Memory B cell (primary cell): ENCODE measurements around the gene CBLL2.

Experiments
- ATAC-seq: fragments of 150-1000 bp; cut with Tn5 transposase; 2 replicates; pipeline ENCODE4 v1.10.0; 2021; ENCODE audit warnings: low read depth, mild to moderate bottlenecking, moderate library complexity
- DNase-seq, 2 donors: peaks; one replicate each; pipeline ENCODE4 v3.0.0; 2022; ENCODE audit warnings: low spot score in 2 of 2
- H3K27ac Mint-ChIP-seq: one replicate; pipeline ENCODE4 v1.8.0; 2022; ENCODE audit warnings: mild to moderate bottlenecking, moderate library complexity, mixed read lengths
- H3K27me3 Mint-ChIP-seq: one replicate; pipeline ENCODE4 v1.8.0; 2022; ENCODE audit warnings: mixed read lengths
- H3K36me3 Mint-ChIP-seq: one replicate; pipeline ENCODE4 v1.8.0; 2022; ENCODE audit warnings: mild to moderate bottlenecking, mixed read lengths
- H3K4me1 Mint-ChIP-seq: one replicate; pipeline ENCODE4 v1.8.0; 2022; ENCODE audit warnings: mixed read lengths
- H3K4me3 Mint-ChIP-seq: one replicate; pipeline ENCODE4 v1.8.0; 2022; ENCODE audit warnings: mild to moderate bottlenecking, moderate library complexity, mixed read lengths
- H3K9me3 Mint-ChIP-seq: one replicate; pipeline ENCODE4 v1.8.0; 2022; ENCODE audit warnings: mixed read lengths

The CBLL2 gene

DNA sequence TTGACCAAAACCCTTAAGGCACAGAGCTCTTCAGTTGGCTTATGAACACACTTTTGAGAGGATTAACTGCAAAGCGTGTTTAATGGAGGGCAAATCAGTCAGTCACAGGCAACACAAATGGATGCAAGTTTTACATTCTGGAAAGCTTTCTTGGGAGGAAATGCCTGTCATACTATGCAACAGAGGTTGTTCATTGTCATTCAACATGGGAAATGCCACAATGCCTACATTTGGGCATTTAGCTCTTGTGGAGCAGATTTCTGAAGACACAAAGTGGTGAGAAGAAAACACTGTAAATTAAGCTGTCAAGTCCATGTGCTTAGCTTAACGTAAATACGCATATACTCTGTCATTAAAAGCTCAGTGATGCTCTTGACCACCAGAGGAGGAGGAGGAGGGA is 41.1 kb downstream of the CBLL2 start:
- ATAC-seq (no peak), DNase-seq (no peak)
- Mint-ChIP-seq H3K4me1 (no peaks in the 10 kb centered on the region), H3K27ac (no peak overlapping the region), H3K9me3 (peaks cover 2% of the 10 kb centered on the region), H3K4me3 (no peak overlapping the region), H3K36me3 (no peaks in the 10 kb centered on the region), H3K27me3 (peaks cover 2% of the 10 kb centered on the region)

GRCh38 chrX:22314211-22314610 is 41.5 kb downstream of the CBLL2 start:
- Mint-ChIP-seq H3K4me3 (no peak overlapping the region), H3K36me3 (no peaks in the 10 kb centered on the region), H3K27me3 (peaks cover 2% of the 10 kb centered on the region), H3K9me3 (peaks cover 2% of the 10 kb centered on the region), H3K27ac (no peak overlapping the region), H3K4me1 (no peaks in the 10 kb centered on the region)
- ATAC-seq (no peak), DNase-seq (no peak)

DNA sequence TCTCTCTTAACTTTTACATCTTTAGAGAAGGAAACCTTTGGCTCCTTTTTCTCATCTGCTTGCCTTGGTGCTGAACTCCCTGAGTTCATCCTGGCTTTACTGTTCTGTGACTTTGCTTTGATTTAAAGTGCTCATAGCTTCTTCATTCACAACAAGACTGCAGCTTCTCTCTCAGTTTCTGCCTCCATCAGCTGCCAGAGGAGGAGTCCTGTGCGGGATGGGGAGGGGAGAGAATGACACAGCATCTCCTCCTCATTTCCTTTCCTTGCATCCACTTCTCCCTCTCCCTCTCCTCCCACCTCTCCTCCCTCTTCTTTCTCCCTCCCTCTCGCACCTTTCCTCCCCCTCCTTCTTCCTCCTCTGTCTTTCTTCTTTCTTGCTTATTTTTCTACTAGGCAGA is 42.0 kb downstream of the CBLL2 start:
- ATAC-seq (no peak), DNase-seq (no peak)
- Mint-ChIP-seq H3K4me1 (no peaks in the 10 kb centered on the region), H3K27me3 (peaks cover 2% of the 10 kb centered on the region), H3K36me3 (no peaks in the 10 kb centered on the region), H3K27ac (no peak overlapping the region), H3K4me3 (no peak overlapping the region), H3K9me3 (no peaks in the 10 kb centered on the region)

DNA sequence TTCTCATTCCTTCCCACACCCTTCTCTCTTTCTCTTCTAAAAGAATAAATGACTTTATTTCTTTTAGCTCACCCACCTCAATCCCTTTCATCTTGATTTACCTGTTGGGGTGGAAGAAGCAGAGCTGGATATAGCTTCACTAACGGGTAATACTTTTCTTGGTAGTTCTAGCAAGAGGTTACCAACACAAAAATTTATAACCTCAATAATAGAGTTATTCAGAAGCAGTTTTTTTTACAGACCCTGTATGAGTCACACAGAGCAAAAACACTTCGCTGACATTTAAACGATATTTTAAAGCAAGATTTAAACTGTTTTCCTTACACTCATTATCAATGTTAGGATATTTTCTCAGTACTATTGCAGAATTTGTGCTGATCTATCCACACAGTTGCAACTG is 42.4 kb downstream of the CBLL2 start:
- no peaks in the 10 kb centered on the region for H3K36me3 Mint-ChIP-seq
- H3K4me1 Mint-ChIP-seq = no peaks in the 10 kb centered on the region
- H3K4me3 Mint-ChIP-seq = no peak overlapping the region
- DNase-seq = no peak
- peaks cover 2% of the 10 kb centered on the region for H3K27me3 Mint-ChIP-seq
- ATAC-seq = no peak
- no peaks in the 10 kb centered on the region for H3K9me3 Mint-ChIP-seq
- no peak overlapping the region for H3K27ac Mint-ChIP-seq

GRCh38 chrX:22320236-22320873 is 47.6 kb downstream of the CBLL2 start:
- Mint-ChIP-seq H3K27ac (no peak overlapping the region), H3K4me1 (no peaks in the 10 kb centered on the region), H3K36me3 (peaks cover 3% of the 10 kb centered on the region), H3K4me3 (no peak overlapping the region), H3K9me3 (no peaks in the 10 kb centered on the region), H3K27me3 (peaks cover 7% of the 10 kb centered on the region)
- no peak for ATAC-seq
- DNase-seq = no peak

- H3K4me1 Mint-ChIP-seq = no peaks in the 10 kb centered on the region
- H3K27me3 Mint-ChIP-seq = peaks cover 7% of the 10 kb centered on the region
Measured at GRCh38 chrX:22323541-22323940, 50.8 kb downstream of the CBLL2 start.

More at GRCh38 chrX:22323541-22323940, 50.8 kb downstream of the CBLL2 start:
- Mint-ChIP-seq H3K4me3 (no peak overlapping the region), H3K27ac (no peak overlapping the region), H3K36me3 (peaks cover 3% of the 10 kb centered on the region), H3K9me3 (no peaks in the 10 kb centered on the region)
- DNase-seq = no peak
- ATAC-seq = no peak
